Measurements from ENCODE around the gene TCF7L1. TPM values are rescaled to one million over a fixed set of nuclear protein-coding genes. Genes with fewer than 3 reads are reported as not detected.
"Not testable (repeated sequence)": the region's sequence is repeated elsewhere in the genome, so short reads cannot be mapped to it uniquely, and the experiment has no call there.

The TCF7L1 gene
- total RNA-seq, 2 donors from 2014 or later = 8.3 to 8.8 TPM

GRCh38 chr2:85327160-85327821 is 194.1 kb downstream of the TCF7L1 start:
- Histone ChIP-seq H3K4me3 (peak overlapping the region; percentile 84), H3K9me3 (no peaks in the 10 kb centered on the region), H3K27me3 (replicated peaks; ENCODE audit: insufficient read depth) (no peaks in the 10 kb centered on the region), H3K36me3 (peaks cover 23% of the 10 kb centered on the region), H3K4me1 (ENCODE audit: control insufficient read depth in 1 of 2, low read depth in 2 of 2) (peaks cover 30 to 50% of the 10 kb centered on the region in 2 donors), H3K27ac (peak overlapping the region; percentile 89 to 98)
- DNase-seq (ENCODE audit: low spot score) (no peak), ATAC-seq (ENCODE audit: insufficient number of reproducible peaks, low FRiP score, low read depth) (no peak)
- TF ChIP-seq CTCF (IDR thresholded peaks at IDR 0.05) = no peak

- no peak for TF ChIP-seq CTCF (IDR thresholded peaks at IDR 0.05)
- no peaks in the 10 kb centered on the region for H3K9me3 ChIP-seq
- H3K36me3 ChIP-seq = peaks cover 17% of the 10 kb centered on the region
- peak within 1 kb of the TSS; percentile 84 for H3K4me3 ChIP-seq
- DNase-seq (ENCODE audit: low spot score) (peak; percentile 74), ATAC-seq (ENCODE audit: insufficient number of reproducible peaks, low FRiP score, low read depth) (peak; percentile 95)
- peaks cover 27 to 42% of the 10 kb centered on the region in 2 donors for H3K4me1 ChIP-seq (ENCODE audit: control insufficient read depth in 1 of 2, low read depth in 2 of 2)
- no peaks in the 10 kb centered on the region for H3K27me3 ChIP-seq (replicated peaks; ENCODE audit: insufficient read depth)
- H3K27ac ChIP-seq = peak within 1 kb of the TSS; percentile 89 to 98
Measured at GRCh38 chr2:85327822-85328617, 194.8 kb downstream of the TCF7L1 start, which contains the start of gene TGOLN2. TGOLN2 (minus strand) TSS chr2:85327989; CDS start chr2:85327962, 27 bp downstream.

DNA sequence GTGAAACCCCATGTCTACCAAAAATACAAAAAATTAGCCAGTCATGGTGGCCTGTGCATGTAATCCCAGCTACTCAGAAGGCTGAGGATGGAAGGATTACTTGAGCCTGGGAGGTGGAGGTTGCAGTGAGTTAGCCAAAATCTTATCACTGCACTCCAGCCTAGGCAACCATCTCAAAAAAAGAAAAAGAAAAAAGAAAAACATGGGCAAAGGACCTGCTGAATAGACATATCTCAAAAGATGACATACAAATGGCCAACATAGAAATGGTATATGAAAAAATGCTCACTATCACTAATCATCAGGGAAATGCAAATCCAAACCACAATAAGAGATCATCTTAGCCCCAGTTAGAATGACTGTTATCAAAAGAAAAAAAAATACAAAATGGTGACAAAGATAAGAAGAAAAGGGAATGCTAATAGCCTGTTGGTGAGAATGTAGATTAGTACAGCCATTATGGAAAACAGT is 196.0 kb downstream of the TCF7L1 start:
- H3K36me3 ChIP-seq = peaks cover 5% of the 10 kb centered on the region
- TF ChIP-seq CTCF (IDR thresholded peaks at IDR 0.05) = no peak
- DNase-seq (ENCODE audit: low spot score) (no peak), ATAC-seq (ENCODE audit: insufficient number of reproducible peaks, low FRiP score, low read depth) (no peak)
- no peak overlapping the region for H3K4me3 ChIP-seq
- H3K4me1 ChIP-seq (ENCODE audit: control insufficient read depth in 1 of 2, low read depth in 2 of 2) = peaks cover 20 to 30% of the 10 kb centered on the region in 2 donors
- H3K27me3 ChIP-seq (replicated peaks; ENCODE audit: insufficient read depth) = no peaks in the 10 kb centered on the region
- no peaks in the 10 kb centered on the region for H3K9me3 ChIP-seq
- H3K27ac ChIP-seq = no peak overlapping the region

GRCh38 chr2:85329701-85330100 is 196.5 kb downstream of the TCF7L1 start:
- not testable (repeated sequence) for H3K4me3 ChIP-seq; H3K9me3 ChIP-seq; DNase-seq (ENCODE audit: low spot score); H3K27ac ChIP-seq; H3K36me3 ChIP-seq; H3K27me3 ChIP-seq (replicated peaks; ENCODE audit: insufficient read depth); ATAC-seq (ENCODE audit: insufficient number of reproducible peaks, low FRiP score, low read depth)
- H3K4me1 ChIP-seq (ENCODE audit: control insufficient read depth in 1 of 2, low read depth in 2 of 2) = peaks cover 20 to 26% of the 10 kb centered on the region in 2 donors

GRCh38 chr2:85330839-85331636 is 197.8 kb downstream of the TCF7L1 start:
- TF ChIP-seq CTCF (IDR thresholded peaks at IDR 0.05) = no peak
- peaks cover 12% of the 10 kb centered on the region in 2 donors for H3K4me1 ChIP-seq (ENCODE audit: control insufficient read depth in 1 of 2, low read depth in 2 of 2)
- no peaks in the 10 kb centered on the region for H3K27me3 ChIP-seq (replicated peaks; ENCODE audit: insufficient read depth)
- H3K36me3 ChIP-seq = no peaks in the 10 kb centered on the region
- no peaks in the 10 kb centered on the region for H3K9me3 ChIP-seq
- ATAC-seq (ENCODE audit: insufficient number of reproducible peaks, low FRiP score, low read depth) (no peak), DNase-seq (ENCODE audit: low spot score) (no peak)
- H3K4me3 ChIP-seq = no peak overlapping the region
- H3K27ac ChIP-seq = no peak overlapping the region

DNA sequence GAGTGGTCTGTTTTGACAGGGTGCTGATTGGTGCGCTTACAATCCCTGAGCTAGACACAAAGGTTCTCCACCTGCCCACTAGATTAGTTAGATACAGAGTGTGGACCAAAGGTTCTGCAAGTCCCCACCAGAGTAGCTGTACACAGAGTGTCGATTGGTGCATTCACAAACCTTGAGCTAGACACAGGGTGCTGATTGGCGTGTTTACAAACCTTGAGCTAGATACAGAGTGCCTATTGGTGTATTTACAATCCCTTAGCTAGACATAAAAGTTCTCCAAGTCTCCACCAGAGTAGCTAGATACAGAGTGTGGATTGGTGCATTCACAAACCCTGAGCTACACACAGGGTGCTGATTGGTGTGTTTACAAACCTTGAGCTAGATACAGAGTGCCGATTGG is 200.7 kb downstream of the TCF7L1 start:
- ATAC-seq (ENCODE audit: insufficient number of reproducible peaks, low FRiP score, low read depth); H3K9me3 ChIP-seq; H3K27ac ChIP-seq; H3K4me3 ChIP-seq; DNase-seq (ENCODE audit: low spot score); H3K4me1 ChIP-seq (ENCODE audit: control insufficient read depth in 1 of 2, low read depth in 2 of 2); H3K27me3 ChIP-seq (replicated peaks; ENCODE audit: insufficient read depth); H3K36me3 ChIP-seq: not testable (repeated sequence)
